Spleen (tissue), 11 donors: Measurements from ENCODE around the gene NHLH2. TPM values are rescaled to one million over a fixed set of nuclear protein-coding genes. Genes with fewer than 3 reads are reported as not detected.

ENCODE experiments used
- DNase-seq: peaks from one replicate; pipeline ENCODE4 v3.0.0-alpha.2; 2020
- H3K27ac ChIP-seq, 8 donors: fragments of 200-600 bp; sonication (generic) in 7 of 8; 1 replicate in 4 of 8; 2 replicates in 4 of 8; pipeline versions ENCODE4 v1.5.0 to v1.8.0; 2016 to 2021; ENCODE audit warnings: inconsistent platforms in 4 of 8, mild to moderate bottlenecking in 4 of 8, moderate library complexity in 1 of 8
- H3K27me3 ChIP-seq, 7 donors: fragments of 200-600 bp; sonication (generic) in 6 of 7; replicated peaks in 1 of 7; 1 replicate in 4 of 7; 2 replicates in 3 of 7; pipeline versions ENCODE4 v1.5.0 to v1.8.0; 2016 to 2021; ENCODE audit warnings: inconsistent platforms in 3 of 7, mild to moderate bottlenecking in 1 of 7
- H3K36me3 ChIP-seq, 6 donors: fragments of 200-600 bp; sonication (generic) in 5 of 6; 1 replicate in 4 of 6; 2 replicates in 2 of 6; pipeline versions ENCODE4 v1.5.0 to v1.8.0; 2016 to 2021; ENCODE audit warnings: inconsistent platforms in 2 of 6
- H3K4me1 ChIP-seq, 6 donors: fragments of 200-600 bp; sonication (generic) in 5 of 6; 1 replicate in 3 of 6; 2 replicates in 3 of 6; pipeline versions ENCODE4 v1.5.0 to v1.8.0; 2016 to 2021; ENCODE audit warnings: inconsistent platforms in 3 of 6
- H3K4me3 ChIP-seq, 8 donors: fragments of 200-600 bp; sonication (generic) in 7 of 8; 1 replicate in 4 of 8; 2 replicates in 4 of 8; pipeline versions ENCODE4 v1.5.0 to v1.8.0; 2016 to 2021; ENCODE audit warnings: inconsistent platforms in 4 of 8, mild to moderate bottlenecking in 4 of 8, moderate library complexity in 2 of 8
- H3K9me3 ChIP-seq, 8 donors: fragments of 200-600 bp; sonication (generic) in 7 of 8; 1 replicate in 4 of 8; 2 replicates in 4 of 8; pipeline versions ENCODE4 v1.5.0 to v1.8.0; 2016 to 2021; ENCODE audit warnings: inconsistent platforms in 4 of 8
- POLR2A ChIP-seq, 3 donors: fragments of 450-650 bp; IDR thresholded peaks; one replicate each; pipeline ENCODE4 v1.5.1; 2017; ENCODE audit warnings: antibody characterized with exemption in 3 of 3, mild to moderate bottlenecking in 1 of 3
- POLR2AphosphoS5 ChIP-seq, 3 donors: sonication (generic); formaldehyde crosslinking; IDR thresholded peaks; one replicate each; pipeline ENCODE4 v1.5.1; 2017; ENCODE audit warnings: antibody characterized with exemption in 3 of 3
- WGBS, 5 donors: extraction: QIAGEN DNeasy Blood & Tissue Kit in 3 of 5; methylation state at CpG; one replicate each; pipeline versions ENCODE4 v1.1.5 to v1.1.7; 2013 to 2018; 5-methylcytosine and 5-hydroxymethylcytosine counted together
- intact Hi-C: fragments of 100-400 bp; cut with DNase I; formaldehyde crosslinking; loops from one replicate; pipeline ENCODE4 v1.15.0; 2023; ENCODE audit warnings: low total_unique reads
- polyA plus RNA-seq, 3 donors: library from polyadenylated mRNA; stranded (reverse); fragments of 200-250 nt; gene quantifications; one replicate each; pipeline ENCODE4 v1.2.1, GENCODE V29; 2013
- total RNA-seq, 7 donors: library from RNA; depleted of rRNA in 3 of 7; stranded (reverse); fragments of >200 nt in 3 of 7; fragmentation: NEBNext Ultra II Directional in 4 of 7; extraction: Animal tissue kit (Norgen Biotek cat#: 25700) in 4 of 7; gene quantifications; one replicate each; pipeline versions ENCODE4 v1.1.0 to v1.2.1, GENCODE V29; 2016 to 2021
- TF ChIP-seq, protein P1 (sequence below), 11 experiments: fragments of 200-600 bp in 7 of 11; fragments of 450-650 bp in 4 of 11; sonication (generic) in 4 of 11; IDR thresholded peaks in 8 of 11; conservative IDR thresholded peaks in 3 of 11; 1 replicate in 7 of 11; 2 replicates in 4 of 11; pipeline versions ENCODE4 v1.4.0 to v1.8.0; 2016 to 2021; ENCODE audit warnings: antibody characterized with exemption in 11 of 11, inconsistent platforms in 4 of 11, mild to moderate bottlenecking in 1 of 11
- donor health status: healthy with polysubstance abuse.
- donor health status: DM: no; HTN: no; CAD: no; lungs with moderate emphysema.
- donor health status: DM: no; HTN: no; CAD: no.
- donor health status: Bipolar disorder and iron deficiency.
- donor health status: healthy.
- donor health status: DM: no; HTN: no; CAD: no.
- donor health status: DM: yes; HTN: yes; CAD: no.

The NHLH2 gene
- total and polyA plus RNA-seq, 10 donors: not detected

DNA sequence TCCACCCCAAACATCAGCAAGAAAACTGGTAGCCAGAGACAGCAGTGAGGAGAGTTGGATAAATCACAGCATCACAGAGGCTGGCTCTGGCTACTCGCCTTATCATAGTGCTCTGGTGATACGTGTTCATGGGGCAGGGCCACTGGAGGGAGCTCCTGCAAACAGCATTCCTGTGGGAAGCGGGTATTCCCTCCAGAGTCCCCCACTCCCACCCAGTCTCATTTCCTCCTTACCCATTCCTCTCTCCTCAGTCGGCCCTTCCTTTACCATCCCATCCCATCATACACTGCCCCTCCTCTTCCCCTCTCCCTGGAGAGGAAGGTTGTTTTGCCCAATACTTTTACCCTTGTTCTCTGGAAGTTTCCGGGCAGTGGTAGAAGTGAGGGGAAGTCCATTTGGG is 7.1 kb downstream of the NHLH2 start:
- H3K27me3 ChIP-seq: peaks cover 4 to 88% (median 30%) of the 10 kb centered on the region in 7 donors
- H3K36me3 ChIP-seq: no peaks in the 10 kb centered on the region
- no peak overlapping the region for H3K27ac ChIP-seq

DNA sequence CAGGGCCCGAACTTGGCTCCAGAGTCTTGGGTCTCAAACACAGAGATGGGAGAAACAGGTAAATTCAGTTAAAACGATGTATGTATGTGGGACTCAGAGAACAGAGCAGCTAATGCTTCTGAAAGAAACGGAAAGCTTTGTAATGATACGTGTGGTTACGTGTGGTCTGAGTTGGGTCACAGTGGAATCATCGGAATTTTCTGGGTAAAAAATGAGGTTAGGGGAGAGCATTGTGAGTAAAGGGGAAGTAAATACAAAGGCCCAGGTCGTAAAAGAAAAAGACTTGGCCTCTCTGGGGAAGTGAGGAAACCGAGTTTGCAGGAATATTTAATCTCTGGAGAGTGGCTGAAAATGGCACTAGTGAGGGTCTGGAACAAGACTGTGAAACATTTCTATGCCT is 8.3 kb downstream of the NHLH2 start:
- no peak for DNase-seq
- TF ChIP-seq, protein P1, sequence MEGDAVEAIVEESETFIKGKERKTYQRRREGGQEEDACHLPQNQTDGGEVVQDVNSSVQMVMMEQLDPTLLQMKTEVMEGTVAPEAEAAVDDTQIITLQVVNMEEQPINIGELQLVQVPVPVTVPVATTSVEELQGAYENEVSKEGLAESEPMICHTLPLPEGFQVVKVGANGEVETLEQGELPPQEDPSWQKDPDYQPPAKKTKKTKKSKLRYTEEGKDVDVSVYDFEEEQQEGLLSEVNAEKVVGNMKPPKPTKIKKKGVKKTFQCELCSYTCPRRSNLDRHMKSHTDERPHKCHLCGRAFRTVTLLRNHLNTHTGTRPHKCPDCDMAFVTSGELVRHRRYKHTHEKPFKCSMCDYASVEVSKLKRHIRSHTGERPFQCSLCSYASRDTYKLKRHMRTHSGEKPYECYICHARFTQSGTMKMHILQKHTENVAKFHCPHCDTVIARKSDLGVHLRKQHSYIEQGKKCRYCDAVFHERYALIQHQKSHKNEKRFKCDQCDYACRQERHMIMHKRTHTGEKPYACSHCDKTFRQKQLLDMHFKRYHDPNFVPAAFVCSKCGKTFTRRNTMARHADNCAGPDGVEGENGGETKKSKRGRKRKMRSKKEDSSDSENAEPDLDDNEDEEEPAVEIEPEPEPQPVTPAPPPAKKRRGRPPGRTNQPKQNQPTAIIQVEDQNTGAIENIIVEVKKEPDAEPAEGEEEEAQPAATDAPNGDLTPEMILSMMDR (IDR thresholded peaks at IDR 0.05 in 8 of 11, conservative IDR thresholded peaks at IDR 0.05 in 3 of 11): no peak
- no peak for TF ChIP-seq POLR2A (IDR thresholded peaks at IDR 0.05)
- TF ChIP-seq POLR2AphosphoS5 (IDR thresholded peaks at IDR 0.05): no peak
- Histone ChIP-seq H3K27ac (no peak overlapping the region), H3K27me3 (peaks cover 0 to 88% (median 24%) of the 10 kb centered on the region in 7 donors), H3K9me3 (no peaks in the 10 kb centered on the region), H3K4me3 (no peak overlapping the region), H3K4me1 (peaks cover 0 to 21% (median 15%) of the 10 kb centered on the region in 6 donors), H3K36me3 (no peaks in the 10 kb centered on the region)
- intact Hi-C loops: no loop called here
- WGBS, 5 donors: 65 to 79% (median 68%) methylated on average over 8 of the region's 8 CpGs

More for the DNA sequence above, 7.1 kb downstream of the NHLH2 start:
- no peak for DNase-seq
- intact Hi-C loops: no loop called here
- WGBS, 5 donors: 64 to 80% (median 69%) methylated on average over 5 of the region's 5 CpGs
- Histone ChIP-seq H3K4me3 (no peak overlapping the region), H3K9me3 (no peaks in the 10 kb centered on the region), H3K4me1 (peaks cover 12 to 22% (median 17%) of the 10 kb centered on the region in 6 donors)
- TF ChIP-seq POLR2AphosphoS5 (IDR thresholded peaks at IDR 0.05): no peak
- TF ChIP-seq, protein P1 (IDR thresholded peaks at IDR 0.05 in 8 of 11, conservative IDR thresholded peaks at IDR 0.05 in 3 of 11): no peak
- TF ChIP-seq POLR2A (IDR thresholded peaks at IDR 0.05): no peak

DNA sequence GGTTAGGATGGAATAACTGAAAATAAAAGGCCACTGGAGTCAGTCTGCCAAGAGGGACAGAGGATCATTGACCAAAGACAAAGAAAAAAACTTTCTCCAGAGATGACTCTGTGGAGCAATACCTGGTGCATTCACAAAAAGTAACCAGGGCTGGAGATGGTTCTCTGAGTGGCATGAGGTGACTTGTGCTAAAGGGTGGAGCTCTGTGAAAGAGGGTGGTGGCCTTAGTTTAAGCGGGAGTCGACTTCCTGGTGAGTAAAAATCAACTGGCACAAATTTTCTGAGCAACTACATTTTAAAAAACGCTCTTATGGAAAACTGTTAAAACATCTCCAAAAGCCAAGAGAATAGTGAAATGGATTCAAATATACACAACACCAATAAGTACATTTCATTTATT is 10.0 kb downstream of the NHLH2 start:
- no peaks in the 10 kb centered on the region for H3K36me3 ChIP-seq
- WGBS, 5 donors: 61 to 87% (median 75%) methylated on average over 3 of the region's 3 CpGs
- peaks cover 0 to 21% (median 14%) of the 10 kb centered on the region in 6 donors for H3K4me1 ChIP-seq
- TF ChIP-seq POLR2A (IDR thresholded peaks at IDR 0.05) (no peak), POLR2AphosphoS5 (IDR thresholded peaks at IDR 0.05) (no peak)
- TF ChIP-seq, protein P1 (IDR thresholded peaks at IDR 0.05 in 8 of 11, conservative IDR thresholded peaks at IDR 0.05 in 3 of 11): no peak
- no peak overlapping the region for H3K4me3 ChIP-seq
- intact Hi-C loops: no loop called here
- no peak for DNase-seq
- H3K9me3 ChIP-seq: no peaks in the 10 kb centered on the region
- no peak overlapping the region for H3K27ac ChIP-seq
- peaks cover 0 to 86% (median 15%) of the 10 kb centered on the region in 7 donors for H3K27me3 ChIP-seq

DNA sequence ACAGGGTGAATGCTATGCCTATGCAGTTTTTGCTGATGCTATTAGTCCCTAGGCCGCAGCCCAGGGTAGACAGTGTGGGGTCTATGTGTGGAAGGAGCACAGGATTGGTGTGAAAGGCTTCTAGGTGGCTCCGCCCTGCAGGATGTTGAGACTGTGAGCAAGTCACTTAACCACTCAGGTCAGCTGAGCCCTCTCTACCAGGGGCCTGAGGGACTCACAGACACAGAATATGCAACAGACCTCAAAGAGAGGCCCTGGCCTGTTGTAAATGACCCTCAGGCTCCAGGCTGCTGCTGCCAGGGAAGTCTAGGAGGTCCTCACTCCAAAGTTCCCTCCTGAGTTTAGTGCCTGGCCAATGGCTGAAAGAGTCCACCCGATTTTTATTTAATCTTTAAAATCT is 11.0 kb downstream of the NHLH2 start:
- peaks cover 0 to 21% (median 14%) of the 10 kb centered on the region in 6 donors for H3K4me1 ChIP-seq
- TF ChIP-seq, protein P1 (IDR thresholded peaks at IDR 0.05 in 8 of 11, conservative IDR thresholded peaks at IDR 0.05 in 3 of 11): no peak
- TF ChIP-seq POLR2AphosphoS5 (IDR thresholded peaks at IDR 0.05) (no peak), POLR2A (IDR thresholded peaks at IDR 0.05) (no peak)
- H3K9me3 ChIP-seq: no peaks in the 10 kb centered on the region
- no peak overlapping the region for H3K4me3 ChIP-seq
- no peak overlapping the region for H3K27ac ChIP-seq
- no peaks in the 10 kb centered on the region for H3K36me3 ChIP-seq
- intact Hi-C loops: no loop called here
- H3K27me3 ChIP-seq: peaks cover 0 to 82% (median 15%) of the 10 kb centered on the region in 7 donors
- no peak for DNase-seq
- 93 to 98% (median 96%) methylated on average over 3 of the region's 3 CpGs for WGBS, 5 donors
